Measurements from ENCODE around the gene PBX3. TPM values are rescaled to one million over a fixed set of nuclear protein-coding genes. Genes with fewer than 3 reads are reported as not detected.

The PBX3 gene
- total RNA-seq, 1 experiment from 2014 or later = 7.7 TPM

DNA sequence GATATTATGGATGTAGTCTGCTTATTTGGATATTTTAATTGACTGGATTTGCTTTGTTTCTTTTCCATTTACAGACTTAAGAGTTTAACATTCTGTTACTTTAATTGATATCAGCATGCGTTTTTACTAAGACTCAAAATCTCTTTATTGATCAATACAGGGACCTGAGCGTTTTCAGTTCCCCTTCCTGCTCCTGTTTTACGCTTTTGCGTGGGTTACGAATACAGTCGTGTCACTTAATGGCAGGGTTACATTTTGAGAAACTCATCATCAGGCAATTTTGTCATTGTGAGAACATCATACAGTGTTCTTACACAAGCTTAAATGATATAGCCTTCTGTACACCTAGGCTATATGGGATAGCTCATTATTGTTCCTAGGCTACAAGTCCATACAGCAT lies 65.2 kb downstream of the PBX3 start:
- Histone ChIP-seq H3K4me3 (ENCODE audit: low read depth, low read length) (no peak overlapping the region), H3K9me3 (no peaks in the 10 kb centered on the region), H3K36me3 (ENCODE audit: control insufficient read depth, insufficient read depth, low read length) (no peaks in the 10 kb centered on the region), H3K4me1 (no peaks in the 10 kb centered on the region), H3K27me3 (replicated peaks; ENCODE audit: control insufficient read depth, insufficient read depth, low read length) (no peaks in the 10 kb centered on the region)
- Mint-ChIP-seq H3K27me3 (ENCODE audit: insufficient read depth, unreplicated experiment) (no peaks in the 10 kb centered on the region), H3K4me1 (ENCODE audit: low read depth, unreplicated experiment) (no peaks in the 10 kb centered on the region), H3K27ac (ENCODE audit: unreplicated experiment) (no peak overlapping the region), H3K36me3 (ENCODE audit: insufficient read depth, unreplicated experiment) (no peaks in the 10 kb centered on the region), H3K4me3 (ENCODE audit: unreplicated experiment) (no peak overlapping the region), H3K9me3 (ENCODE audit: unreplicated experiment) (no peaks in the 10 kb centered on the region)
- intact Hi-C loops (cut with micrococcal nuclease; ENCODE audit: unreplicated experiment) = no loop called here
- BruUV-seq (replicated peaks) = no TSS peak
- TF ChIP-seq CTCF (IDR thresholded peaks at IDR 0.05; ENCODE audit: insufficient read depth in 1 of 2, low read depth in 1 of 2, low read length in 1 of 2, severe bottlenecking in 1 of 2, unreplicated experiment in 1 of 2) = no peak
- CTCF ChIA-PET = no interaction called here
- DNase-seq = no peak
- POLR2A ChIA-PET = no interaction called here

DNA sequence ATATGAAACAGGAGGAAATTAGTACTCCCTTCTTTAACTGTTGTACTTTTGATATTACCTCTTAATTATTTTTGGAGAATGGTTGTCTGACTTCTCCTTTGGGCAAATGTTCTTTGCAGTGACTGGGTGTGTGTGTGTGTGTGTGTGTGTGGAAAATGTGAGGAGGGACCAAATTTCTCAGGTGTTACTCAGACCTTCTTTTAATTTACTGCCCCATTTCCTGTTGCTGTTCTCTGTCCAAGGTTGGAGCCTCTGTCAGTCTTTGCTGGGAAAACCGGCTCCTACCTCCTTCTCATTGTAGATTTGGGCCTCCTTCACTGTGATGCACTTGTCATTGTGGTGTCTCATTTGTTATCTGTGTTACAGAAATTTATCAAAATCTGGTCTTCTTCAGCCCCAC lies 68.4 kb downstream of the PBX3 start:
- Mint-ChIP-seq H3K4me1 (ENCODE audit: low read depth, unreplicated experiment) (no peaks in the 10 kb centered on the region), H3K9me3 (ENCODE audit: unreplicated experiment) (no peaks in the 10 kb centered on the region), H3K27ac (ENCODE audit: unreplicated experiment) (no peak overlapping the region), H3K36me3 (ENCODE audit: insufficient read depth, unreplicated experiment) (no peaks in the 10 kb centered on the region), H3K4me3 (ENCODE audit: unreplicated experiment) (no peak overlapping the region), H3K27me3 (ENCODE audit: insufficient read depth, unreplicated experiment) (no peaks in the 10 kb centered on the region)
- Histone ChIP-seq H3K9me3 (no peaks in the 10 kb centered on the region), H3K4me1 (no peaks in the 10 kb centered on the region), H3K36me3 (ENCODE audit: control insufficient read depth, insufficient read depth, low read length) (no peaks in the 10 kb centered on the region), H3K4me3 (ENCODE audit: low read depth, low read length) (no peak overlapping the region), H3K27me3 (replicated peaks; ENCODE audit: control insufficient read depth, insufficient read depth, low read length) (no peaks in the 10 kb centered on the region)
- intact Hi-C loops (cut with micrococcal nuclease; ENCODE audit: unreplicated experiment) = no loop called here
- ChIA-PET POLR2A (no interaction called here), CTCF (no interaction called here)
- no peak for TF ChIP-seq CTCF (IDR thresholded peaks at IDR 0.05; ENCODE audit: insufficient read depth in 1 of 2, low read depth in 1 of 2, low read length in 1 of 2, severe bottlenecking in 1 of 2, unreplicated experiment in 1 of 2)
- BruUV-seq (replicated peaks) = no TSS peak
- DNase-seq = no peak

- POLR2A ChIA-PET = no interaction called here
- no peak overlapping the region for H3K4me3 ChIP-seq (ENCODE audit: low read depth, low read length)
- no peak overlapping the region for H3K4me3 Mint-ChIP-seq (ENCODE audit: unreplicated experiment)
- no peak for DNase-seq
- no peaks in the 10 kb centered on the region for H3K36me3 ChIP-seq (ENCODE audit: control insufficient read depth, insufficient read depth, low read length)
- H3K9me3 Mint-ChIP-seq (ENCODE audit: unreplicated experiment) = no peaks in the 10 kb centered on the region
- H3K36me3 Mint-ChIP-seq (ENCODE audit: insufficient read depth, unreplicated experiment) = no peaks in the 10 kb centered on the region
- H3K27ac Mint-ChIP-seq (ENCODE audit: unreplicated experiment) = no peak overlapping the region
- no peaks in the 10 kb centered on the region for H3K4me1 ChIP-seq
- no TSS peak for BruUV-seq (replicated peaks)
- no peaks in the 10 kb centered on the region for H3K27me3 ChIP-seq (replicated peaks; ENCODE audit: control insufficient read depth, insufficient read depth, low read length)
- H3K4me1 Mint-ChIP-seq (ENCODE audit: low read depth, unreplicated experiment) = no peaks in the 10 kb centered on the region
- no peak for TF ChIP-seq CTCF (IDR thresholded peaks at IDR 0.05; ENCODE audit: insufficient read depth in 1 of 2, low read depth in 1 of 2, low read length in 1 of 2, severe bottlenecking in 1 of 2, unreplicated experiment in 1 of 2)
- H3K9me3 ChIP-seq = no peaks in the 10 kb centered on the region
- intact Hi-C loops (cut with micrococcal nuclease; ENCODE audit: unreplicated experiment) = no loop called here
- H3K27me3 Mint-ChIP-seq (ENCODE audit: insufficient read depth, unreplicated experiment) = no peaks in the 10 kb centered on the region
- CTCF ChIA-PET = no interaction called here
These were observed 69.1 kb downstream of the PBX3 start for GRCh38 chr9:125816321-125816720.

Measured in Caco-2 (cell line).